WTC11 (cell line): ENCODE data around the gene MBD3.

ENCODE experiments used
- MYBL2 ChIP-seq: sonication (generic); formaldehyde crosslinking; IDR thresholded peaks from 2 replicates; pipeline ENCODE4 v1.8.1; 2023; ENCODE audit warnings: mild to moderate bottlenecking, moderate library complexity, missing genetic modification reagents
- TEAD4 ChIP-seq: sonication (generic); formaldehyde crosslinking; IDR thresholded peaks from 2 replicates; pipeline ENCODE4 v1.8.0; 2022; ENCODE audit warnings: mild to moderate bottlenecking, missing genetic modification reagents
- ZBTB21 ChIP-seq: sonication (generic); formaldehyde crosslinking; IDR thresholded peaks from 2 replicates; pipeline ENCODE4 v1.8.1; 2023; ENCODE audit warnings: mild to moderate bottlenecking, missing genetic modification reagents, borderline replicate concordance
- ZNF263 ChIP-seq: sonication (generic); formaldehyde crosslinking; IDR thresholded peaks from 2 replicates; pipeline ENCODE4 v1.8.1; 2022; ENCODE audit warnings: low read depth, mild to moderate bottlenecking, moderate library complexity, missing genetic modification reagents
- TF ChIP-seq, protein P1 (sequence below): fragments of 200-600 bp; IDR thresholded peaks from 2 replicates; pipeline ENCODE4 v1.8.0; 2022; ENCODE audit warnings: antibody characterized with exemption

DNA sequence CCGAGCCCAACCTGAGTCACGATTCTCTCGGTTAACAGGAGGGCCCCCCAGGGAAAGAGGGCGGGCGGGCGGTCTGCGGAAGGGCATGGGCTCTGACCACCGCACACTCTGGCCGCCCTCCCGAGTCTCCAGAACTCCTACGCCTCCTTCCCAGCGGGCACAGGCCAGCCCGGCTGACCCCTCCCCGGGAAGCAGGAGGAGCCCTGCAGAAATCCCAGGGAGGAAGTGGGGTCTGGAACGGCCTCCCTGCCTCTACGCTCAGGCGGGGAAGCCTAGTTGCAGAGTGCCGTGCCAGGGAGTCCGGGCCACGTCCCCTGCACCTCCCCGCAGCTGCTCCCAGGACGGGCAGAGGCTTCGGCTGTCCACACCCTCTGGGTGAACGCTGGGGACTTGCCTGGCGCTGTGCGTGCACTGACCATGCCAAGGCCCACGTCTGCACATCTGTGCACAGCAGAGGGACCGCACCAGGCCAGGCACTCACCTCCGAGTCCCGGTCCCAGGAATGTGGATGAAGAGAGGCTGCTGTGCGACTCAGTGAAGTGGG lies 39.0 kb upstream of the MBD3 start:
- TF ChIP-seq, protein P1, sequence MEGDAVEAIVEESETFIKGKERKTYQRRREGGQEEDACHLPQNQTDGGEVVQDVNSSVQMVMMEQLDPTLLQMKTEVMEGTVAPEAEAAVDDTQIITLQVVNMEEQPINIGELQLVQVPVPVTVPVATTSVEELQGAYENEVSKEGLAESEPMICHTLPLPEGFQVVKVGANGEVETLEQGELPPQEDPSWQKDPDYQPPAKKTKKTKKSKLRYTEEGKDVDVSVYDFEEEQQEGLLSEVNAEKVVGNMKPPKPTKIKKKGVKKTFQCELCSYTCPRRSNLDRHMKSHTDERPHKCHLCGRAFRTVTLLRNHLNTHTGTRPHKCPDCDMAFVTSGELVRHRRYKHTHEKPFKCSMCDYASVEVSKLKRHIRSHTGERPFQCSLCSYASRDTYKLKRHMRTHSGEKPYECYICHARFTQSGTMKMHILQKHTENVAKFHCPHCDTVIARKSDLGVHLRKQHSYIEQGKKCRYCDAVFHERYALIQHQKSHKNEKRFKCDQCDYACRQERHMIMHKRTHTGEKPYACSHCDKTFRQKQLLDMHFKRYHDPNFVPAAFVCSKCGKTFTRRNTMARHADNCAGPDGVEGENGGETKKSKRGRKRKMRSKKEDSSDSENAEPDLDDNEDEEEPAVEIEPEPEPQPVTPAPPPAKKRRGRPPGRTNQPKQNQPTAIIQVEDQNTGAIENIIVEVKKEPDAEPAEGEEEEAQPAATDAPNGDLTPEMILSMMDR, result no peak
- no peak for TF ChIP-seq MYBL2 (CRISPR knock-in tag)
- TF ChIP-seq ZBTB21 (CRISPR knock-in tag), result no peak
- TF ChIP-seq TEAD4 (CRISPR knock-in tag), result no peak
- TF ChIP-seq ZNF263 (CRISPR knock-in tag), result no peak
